HG02884 (cell line): ENCODE measurements around the gene PDHX.

Experiments
- ATAC-seq: cut with Tn5 transposase; IDR thresholded peaks from one replicate; pipeline ENCODE4 v1.9.1; 2021; ENCODE audit warnings: mild to moderate bottlenecking, moderate library complexity; ENCODE audit not compliant: unreplicated experiment

Gene PDHX

DNA sequence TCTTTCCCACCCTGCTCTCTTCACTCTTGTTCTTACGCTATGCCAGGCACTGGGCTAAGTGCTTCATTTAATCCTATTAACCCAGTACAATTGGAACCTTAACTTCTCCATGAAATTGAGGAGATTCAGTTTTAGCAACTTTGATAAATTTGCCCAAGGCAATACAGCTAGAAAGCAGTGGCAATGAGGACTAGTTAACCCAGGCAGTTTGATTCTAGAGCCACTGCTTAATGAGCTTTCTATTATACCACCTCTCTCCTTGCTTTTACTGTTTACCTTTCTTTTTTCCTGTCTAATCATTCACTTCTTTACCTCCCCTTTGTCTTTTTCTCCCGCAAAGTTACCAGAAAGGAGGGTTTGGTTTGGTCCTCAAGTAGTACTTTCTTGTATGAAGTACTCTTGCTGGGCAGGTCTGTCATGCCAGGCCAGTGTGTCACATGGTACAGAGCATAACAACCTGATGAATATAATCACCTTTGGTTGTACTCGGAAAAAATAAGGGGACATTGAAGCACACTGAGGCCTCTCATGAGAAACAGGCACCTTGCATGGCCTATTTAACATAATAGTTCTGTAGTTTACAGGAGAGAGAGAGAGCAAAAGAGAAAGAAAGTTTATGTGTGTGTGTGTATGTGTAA is 70.6 kb downstream of the PDHX start:
- ATAC-seq = no peak

DNA sequence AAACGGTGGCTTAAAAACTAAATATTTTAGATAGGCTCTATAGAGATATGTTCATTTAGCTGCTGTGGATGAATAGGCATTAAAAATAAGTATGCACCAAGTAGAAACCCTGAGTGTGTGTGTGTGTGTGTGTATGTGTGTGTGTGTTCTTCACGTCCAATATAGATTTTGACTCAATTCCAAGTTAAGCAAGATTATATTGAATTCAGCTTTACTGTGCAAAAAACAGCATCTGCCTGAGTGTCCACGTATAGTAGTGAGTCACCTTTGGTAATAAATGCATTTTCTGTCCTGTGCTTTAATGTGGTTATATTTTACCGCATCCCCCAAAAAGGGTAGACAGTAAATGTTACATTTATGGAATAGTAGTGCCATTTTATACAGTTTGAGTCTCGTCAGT is 71.2 kb downstream of the PDHX start:
- ATAC-seq = no peak

DNA sequence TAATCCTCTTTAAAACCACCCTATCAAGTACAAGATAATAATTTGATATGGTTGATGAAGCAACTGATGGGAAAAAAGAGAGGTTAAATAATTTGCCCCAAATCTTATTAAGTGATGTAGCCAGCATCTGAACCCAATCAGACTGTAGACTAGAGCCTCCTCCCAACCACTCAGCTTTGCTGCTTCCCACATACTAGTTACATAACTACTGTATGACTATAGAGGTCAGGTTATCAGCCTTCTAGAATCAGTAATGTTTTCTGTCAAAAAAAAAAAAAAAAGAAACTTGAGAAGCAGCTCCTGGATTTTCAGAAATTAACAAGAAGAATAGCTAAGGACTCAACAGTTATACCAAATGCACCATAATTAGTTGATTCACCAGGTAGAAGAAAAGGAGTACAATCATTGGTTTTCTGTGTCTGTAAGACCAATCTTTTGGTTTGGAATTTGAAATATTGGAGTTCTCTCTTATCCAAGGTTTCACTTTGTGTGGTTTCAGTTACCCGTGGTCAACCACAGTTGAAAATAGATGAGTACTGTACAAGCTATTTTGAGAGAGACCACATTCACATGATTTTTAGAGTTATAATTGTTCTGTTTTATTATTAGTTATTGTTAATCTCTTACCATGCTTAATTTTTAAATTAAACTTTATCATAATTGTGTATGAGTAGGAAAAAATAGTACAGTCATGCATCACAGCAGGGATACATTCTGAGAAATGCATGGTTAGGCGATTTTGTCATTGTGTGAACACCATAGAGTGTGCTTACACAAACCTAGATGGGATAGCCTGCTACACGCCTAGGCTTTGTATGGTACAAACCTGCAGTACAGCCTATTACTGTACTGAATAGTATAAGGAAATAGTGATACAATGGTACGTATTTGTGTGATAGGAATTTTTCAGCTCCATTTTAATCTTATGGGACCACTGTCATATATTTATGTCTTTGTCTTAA is 72.2 kb downstream of the PDHX start:
- ATAC-seq = peak; percentile 86

DNA sequence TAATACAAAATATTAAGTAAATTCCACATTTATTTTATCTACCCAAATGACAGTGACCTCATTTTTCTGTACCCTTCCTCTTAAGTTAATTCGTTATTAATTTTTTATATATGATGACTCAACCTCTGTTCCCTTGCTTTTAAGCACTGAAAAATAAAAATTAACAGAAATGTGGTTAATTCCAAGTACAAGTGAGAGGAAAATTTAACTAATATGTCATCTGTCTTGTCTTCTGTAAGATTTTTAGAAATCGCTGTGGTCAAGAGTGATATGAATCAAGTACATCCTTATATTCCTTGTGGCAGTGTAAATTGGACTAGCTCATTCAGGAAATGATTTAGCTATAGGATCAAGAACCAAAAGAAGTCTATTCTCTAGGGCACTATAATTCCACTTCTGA is 74.5 kb downstream of the PDHX start:
- ATAC-seq = no peak

DNA sequence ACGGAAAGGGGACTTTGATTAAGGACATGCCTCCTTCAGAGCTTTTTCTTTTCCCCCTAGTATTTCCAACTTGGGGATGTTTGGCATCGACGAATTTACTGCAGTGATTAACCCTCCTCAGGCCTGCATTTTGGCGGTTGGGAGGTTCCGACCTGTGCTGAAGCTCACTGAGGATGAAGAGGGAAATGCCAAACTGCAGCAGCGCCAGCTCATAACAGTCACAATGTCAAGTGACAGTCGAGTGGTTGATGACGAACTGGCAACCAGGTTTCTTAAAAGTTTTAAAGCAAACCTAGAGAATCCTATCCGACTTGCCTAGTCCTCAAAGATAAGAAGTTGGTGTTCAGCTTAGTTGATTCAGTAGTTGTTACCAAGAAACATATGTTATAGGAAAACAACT is 78.4 kb downstream of the PDHX start:
- no peak for ATAC-seq

DNA sequence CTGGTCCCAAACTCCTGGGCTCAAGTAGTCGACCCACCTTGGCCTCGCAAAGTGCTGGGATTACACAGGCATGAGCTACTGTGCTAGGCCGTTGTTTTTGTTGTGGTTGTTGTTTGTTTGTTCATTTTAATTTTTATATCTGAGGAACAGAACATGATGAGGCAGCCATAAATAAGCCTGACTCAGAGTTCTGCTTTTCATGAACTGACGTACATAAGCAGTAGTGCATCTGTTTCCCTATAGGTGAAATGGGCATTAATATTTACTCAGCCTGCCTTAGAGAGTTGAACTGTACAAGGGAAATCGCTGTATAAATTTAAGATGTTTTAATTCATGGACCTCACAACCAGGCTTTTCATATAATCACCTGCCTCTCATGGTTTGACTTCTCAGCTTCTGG is 80.5 kb downstream of the PDHX start:
- no peak for ATAC-seq

DNA sequence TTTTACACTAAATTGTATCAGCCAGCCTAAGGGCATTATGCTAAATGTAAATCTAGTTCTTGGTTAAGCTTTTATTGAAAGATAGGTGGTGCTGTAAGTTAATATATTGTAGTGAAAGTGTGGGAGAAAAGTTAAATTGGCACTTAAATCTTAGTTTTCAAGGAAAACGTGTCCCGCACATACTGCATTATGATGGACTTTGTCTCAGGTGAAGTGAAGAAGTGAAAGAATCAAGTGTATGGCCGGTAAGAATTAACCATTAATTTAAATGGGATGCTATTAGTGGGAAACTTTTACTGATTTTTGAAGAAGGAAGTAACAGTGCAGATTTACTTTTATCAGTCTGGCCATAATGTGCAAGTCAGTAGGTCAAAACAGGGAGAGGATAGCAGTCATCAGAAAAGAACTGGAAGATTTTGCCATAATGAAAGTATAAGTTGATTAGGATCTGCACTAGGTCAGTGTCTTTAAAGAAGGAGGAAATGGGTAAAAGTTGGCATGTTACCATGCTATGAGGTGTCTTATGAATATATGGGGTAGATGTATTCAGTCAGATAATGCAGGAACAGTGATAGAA is 81.6 kb downstream of the PDHX start:
- ATAC-seq = no peak

DNA sequence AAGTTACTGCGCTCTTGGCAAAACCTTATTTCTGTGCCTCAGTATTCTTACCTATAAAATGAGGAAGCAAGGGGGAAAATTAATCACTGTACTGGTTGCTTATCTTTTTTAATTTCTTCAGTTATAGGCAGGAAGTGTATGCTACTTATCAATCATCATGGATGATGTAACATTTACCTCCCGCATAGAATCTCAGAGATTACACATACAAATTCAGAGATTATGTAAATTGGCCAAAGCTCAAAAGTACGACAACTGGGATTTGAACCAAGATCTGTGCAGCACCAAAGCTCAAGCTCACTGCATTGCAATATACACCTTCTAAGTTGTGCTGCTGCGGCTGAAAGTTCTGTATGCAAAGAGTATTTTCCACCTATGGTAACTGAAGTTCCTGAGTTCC is 83.0 kb downstream of the PDHX start:
- no peak for ATAC-seq

DNA sequence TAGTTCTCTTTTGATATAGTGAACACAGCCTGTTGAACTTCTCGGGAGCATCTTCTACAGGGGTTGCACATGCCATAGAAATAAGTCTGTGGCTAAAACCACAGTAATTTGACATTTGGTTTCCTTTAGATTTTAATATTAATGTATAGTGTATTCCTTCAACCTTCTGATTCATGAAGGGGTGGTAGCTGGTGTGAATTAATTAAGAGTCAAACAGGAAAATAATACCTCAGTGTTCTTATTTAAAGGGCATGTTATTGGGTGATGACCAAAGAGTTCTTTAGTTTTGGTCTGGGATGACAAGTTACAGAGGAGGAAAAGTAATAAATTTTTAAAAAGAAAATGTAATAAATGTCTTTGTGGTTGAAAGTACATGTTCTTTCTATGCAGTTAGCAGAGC is 86.8 kb downstream of the PDHX start:
- no peak for ATAC-seq

DNA sequence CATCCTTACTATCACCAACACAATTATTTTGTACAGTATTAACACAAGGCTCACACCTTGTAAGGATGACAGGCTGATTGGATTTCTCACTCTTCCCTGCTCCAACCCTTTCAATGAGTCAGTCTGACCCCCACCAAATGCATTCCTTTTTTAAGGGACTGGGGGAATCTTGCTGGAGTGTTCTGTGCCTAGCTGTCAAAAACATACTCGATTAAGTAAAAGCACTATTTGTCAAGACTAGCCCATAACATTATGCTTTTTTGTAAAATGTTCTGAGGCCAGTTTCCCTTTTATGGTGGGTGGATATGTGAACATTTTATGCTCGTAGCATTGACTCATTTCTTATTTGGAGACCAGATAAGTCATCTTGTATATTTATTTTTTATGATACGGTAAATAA is 87.2 kb downstream of the PDHX start:
- ATAC-seq = no peak

DNA sequence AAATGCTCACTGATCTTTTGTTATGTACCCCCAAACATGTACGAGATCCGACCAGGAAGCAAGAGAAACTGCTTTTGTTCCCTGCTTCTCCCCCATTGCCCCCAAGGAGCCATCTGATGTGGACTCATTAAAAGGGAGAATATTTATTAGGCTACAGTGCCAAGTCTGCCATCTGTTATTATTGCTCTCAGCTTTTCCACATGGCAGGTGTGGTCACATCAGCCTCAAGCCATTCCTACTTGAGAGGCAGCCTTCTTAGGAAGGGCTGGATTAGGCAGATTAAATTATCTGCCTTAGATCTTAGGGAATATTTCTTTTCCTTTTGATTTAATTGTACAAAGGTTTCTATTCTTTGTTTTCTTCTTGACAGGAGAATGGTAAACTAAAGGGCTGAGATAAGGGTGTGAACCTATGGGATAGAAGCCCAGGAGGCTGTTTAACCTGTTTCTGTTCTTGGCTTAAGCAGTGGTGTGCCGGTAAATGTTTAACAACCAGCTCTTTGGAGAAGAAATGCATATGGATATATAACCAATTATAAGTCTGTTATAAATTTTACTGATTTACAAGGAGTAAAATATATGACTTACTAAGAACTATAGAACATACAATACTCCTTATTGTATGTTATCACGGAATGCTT is 88.8 kb downstream of the PDHX start:
- no peak for ATAC-seq

DNA sequence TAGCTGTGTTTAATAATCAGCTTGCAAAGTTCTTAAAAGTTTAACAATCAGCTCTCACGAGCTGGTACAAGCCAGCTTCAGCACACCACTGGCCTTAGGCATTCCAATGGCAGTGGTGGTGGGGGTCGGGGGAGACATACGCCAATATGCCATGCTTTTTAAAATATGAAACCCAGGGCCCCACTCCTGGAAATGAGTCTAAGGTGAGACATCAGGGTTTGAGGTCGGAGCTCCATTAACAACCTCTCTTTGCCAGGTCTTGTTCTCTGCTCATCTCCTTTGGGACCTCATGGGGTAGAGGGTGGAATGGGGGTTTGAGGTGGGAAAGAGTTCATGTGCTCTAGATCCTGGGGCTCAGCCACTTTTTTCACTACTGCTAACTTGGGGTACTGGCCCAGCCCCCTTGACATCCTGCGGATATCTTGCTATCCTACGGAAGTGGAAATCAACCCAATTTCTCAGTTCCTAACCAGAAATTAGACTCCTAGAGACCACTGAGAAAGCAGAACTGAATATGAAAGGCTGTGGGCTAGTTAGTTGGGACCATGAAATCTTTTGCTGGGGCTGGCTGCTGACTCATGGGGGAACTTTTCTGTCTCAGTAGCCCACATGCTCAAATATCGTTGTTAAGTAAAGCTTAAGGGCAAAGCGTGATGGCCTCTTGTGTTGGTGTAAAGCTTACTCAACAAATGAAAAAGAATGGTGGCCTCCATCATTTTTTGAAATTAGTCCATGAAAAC is 90.1 kb downstream of the PDHX start:
- peak; percentile 92 for ATAC-seq

DNA sequence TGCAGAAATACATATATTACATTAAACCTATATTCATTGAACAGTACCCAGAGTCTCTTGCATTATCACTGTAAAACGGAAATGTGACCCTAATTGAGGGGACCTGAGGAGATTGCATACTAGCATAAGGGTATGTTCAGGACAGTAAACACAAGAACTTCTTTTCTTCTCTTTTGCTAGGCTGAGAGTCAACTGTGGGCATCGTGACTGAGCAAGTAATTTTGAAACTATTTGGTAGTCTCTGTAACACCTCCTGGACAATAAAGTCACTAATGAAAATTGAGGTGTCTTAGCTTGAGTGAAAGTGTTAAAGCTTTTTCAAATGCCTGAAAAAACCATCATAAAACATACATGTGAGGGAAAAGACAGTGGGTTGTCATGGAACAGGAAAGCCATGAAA is 90.9 kb downstream of the PDHX start:
- ATAC-seq = peak; percentile 72

DNA sequence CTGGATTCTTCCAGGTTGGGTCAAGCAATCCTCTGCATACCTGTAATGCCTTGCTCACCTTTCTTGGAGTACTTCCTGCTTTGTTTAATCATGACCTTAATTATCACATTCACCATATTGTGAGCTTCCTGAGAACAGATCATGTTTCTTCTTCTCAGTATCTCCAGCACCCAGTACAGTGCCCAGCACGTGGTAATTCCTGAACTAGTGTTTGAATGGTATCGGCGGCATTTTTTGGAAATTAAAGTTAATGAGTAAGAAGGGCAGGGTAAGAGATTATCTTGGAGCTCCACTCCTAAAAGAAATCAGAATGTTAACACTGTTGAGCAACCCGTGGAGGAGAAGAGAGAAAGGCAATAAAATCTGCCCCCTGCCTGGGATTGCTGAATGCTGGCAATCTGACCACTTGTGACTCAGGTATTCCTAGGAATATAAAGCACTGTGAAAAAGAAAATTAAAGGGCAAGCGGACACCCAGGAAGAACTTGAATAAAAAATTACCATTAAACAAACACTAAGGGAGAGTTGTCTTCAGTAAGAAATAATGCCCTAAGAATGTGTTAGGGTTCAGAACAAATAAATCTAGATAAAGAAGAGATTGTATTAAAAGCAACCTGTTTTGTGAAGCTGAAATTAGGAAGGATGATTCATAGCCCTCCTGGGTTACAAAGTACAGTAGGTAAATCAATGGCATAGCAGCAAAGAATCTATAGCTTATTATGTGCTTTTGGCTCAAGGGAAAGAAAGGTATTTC is 92.9 kb downstream of the PDHX start:
- ATAC-seq = no peak

DNA sequence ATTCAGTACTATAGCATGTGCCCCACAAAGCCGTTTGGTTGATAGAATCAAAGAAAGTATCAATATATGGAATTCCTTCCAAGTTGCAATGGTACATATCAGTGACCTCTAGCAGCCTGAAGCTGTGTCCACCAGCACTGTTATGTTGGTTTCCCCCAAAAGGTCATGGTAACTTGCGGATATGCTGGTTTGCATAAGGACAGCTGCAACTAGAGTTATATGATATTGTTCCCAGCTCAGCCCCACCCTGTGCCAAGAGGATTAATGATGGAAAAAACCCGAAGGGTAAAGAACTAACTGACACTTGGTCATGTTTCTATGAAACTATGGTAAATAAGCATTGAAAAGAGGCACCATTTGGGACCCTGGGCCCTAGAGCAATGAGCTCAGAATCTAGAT is 93.5 kb downstream of the PDHX start:
- ATAC-seq = no peak

DNA sequence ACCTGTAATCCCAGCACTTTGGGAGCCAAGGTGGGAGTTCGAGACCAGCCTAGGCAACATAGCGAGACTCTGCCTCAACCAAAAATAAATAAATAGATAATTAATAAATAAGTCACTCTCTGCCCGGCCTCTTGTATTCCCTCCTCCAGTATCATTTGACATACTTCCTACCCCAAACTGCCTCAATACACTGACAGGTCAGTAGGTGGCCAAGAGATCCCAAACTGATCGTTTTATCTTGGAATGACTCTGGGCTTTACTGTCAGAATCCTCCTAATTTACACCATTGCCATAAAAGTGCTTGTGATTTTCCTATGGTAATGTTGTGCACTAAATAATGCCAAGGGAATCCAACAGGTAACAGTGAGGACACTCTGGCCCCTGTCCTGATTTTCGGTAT is 94.2 kb downstream of the PDHX start:
- ATAC-seq = no peak

DNA sequence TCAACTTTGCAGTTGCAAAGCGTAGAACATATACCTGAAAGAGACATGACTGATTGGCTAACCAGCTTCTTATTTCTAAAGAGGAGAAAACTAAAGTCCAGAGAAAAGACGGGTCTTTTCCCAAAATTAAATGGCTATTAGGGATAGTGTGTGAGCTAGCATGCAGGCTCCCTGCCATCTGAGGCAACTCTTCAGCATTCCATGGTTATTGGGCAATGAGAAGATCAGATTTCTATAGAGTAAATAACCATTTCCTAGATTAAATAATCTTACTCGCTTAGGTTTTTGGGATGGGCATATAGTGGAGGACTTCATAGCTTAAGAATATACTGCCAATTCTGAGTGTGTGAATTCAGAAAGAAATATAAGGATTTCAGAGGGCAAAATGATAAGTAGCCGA is 95.0 kb downstream of the PDHX start:
- no peak for ATAC-seq

DNA sequence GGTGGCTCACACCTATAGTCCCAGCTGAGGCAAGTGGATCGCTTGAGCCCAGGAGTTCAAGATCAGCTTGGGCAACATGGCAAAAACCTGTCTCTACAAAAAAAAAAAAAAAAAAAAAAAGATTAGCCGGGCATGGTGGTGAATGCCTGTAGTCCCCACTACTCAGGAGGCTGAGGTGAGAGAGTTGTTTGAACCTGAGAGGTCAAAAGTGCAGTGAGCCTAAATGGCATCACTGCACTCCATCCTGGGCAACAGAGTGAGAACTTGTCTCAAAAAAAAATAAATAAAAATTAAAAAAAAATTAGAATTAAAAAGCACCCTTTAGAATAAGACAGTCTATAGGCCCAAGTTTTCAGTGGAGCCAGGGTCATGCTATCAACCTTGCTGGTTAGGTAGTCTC is 95.5 kb downstream of the PDHX start:
- no peak for ATAC-seq

DNA sequence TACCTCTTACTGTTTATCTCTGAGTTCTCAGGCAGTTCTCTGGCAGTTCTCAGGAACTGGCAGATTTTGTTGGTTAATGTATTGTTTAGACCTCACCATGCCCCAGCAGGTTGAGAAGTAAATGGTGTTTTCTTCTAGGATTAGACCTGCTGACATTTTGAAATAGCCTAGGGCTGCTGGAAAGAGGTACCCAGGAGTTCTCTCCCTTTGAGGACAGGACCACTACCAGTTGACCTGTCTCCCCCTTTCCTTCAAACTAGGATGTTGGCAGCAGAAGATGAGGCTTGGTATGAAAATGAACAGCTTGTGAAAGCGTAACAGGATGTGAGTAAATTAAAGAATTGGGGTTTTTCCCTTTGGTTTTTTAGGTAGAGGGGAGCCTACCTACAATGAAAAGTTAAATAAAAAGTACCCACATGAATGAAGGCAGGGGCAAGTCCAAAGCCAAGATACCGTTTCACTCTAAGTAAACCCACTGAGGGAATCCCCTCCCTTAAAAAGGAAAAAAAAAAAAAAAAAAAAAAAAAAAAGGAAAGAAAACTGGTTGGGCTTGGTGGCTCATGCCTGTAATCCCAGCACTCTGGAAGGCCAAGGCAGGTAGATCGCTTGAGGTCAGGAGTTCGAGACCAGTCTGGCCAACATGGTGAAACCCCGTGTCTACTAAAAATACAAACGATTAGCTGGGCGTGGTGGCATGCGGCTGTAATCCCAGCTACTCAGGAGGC is 96.2 kb downstream of the PDHX start:
- ATAC-seq = peak; percentile 63
